Astrocyte (in vitro differentiated cells and primary cell): ENCODE measurements around the gene TSG101. TPM values are rescaled to one million over a fixed set of nuclear protein-coding genes. Genes with fewer than 3 reads are reported as not detected.

Source experiments
- DNase-seq: peaks from one replicate; pipeline ENCODE4 v3.0.0-alpha.2; 2010; ENCODE audit warnings: low read depth
- FAIRE-seq: peaks from 2 replicates; lab custom pipeline; 2011; peaks lifted over from hg19 to GRCh38; lab: Jason Lieb, UNC
- H2AFZ ChIP-seq: 2 replicates; pipeline ENCODE4 v1.6.0; 2012; ENCODE audit warnings: low read depth, low read length, inconsistent platforms
- H3K27ac ChIP-seq: 2 replicates; pipeline ENCODE4 v1.5.1; 2011; ENCODE audit warnings: low read depth, low read length, inconsistent platforms
- H3K27me3 ChIP-seq: 2 replicates; pipeline ENCODE4 v1.6.0; 2011; ENCODE audit warnings: low read length, inconsistent platforms; ENCODE audit not compliant: insufficient read depth
- H3K36me3 ChIP-seq: 2 replicates; pipeline ENCODE4 v1.5.1; 2011; ENCODE audit warnings: low read length, inconsistent platforms; ENCODE audit not compliant: insufficient read depth
- H3K4me1 ChIP-seq: 2 replicates; pipeline ENCODE4 v1.5.1; 2011; ENCODE audit warnings: low read length, inconsistent platforms; ENCODE audit not compliant: insufficient read depth
- H3K4me2 ChIP-seq: 2 replicates; pipeline ENCODE4 v1.6.0; 2012; ENCODE audit warnings: low read length, inconsistent platforms
- H3K4me3 ChIP-seq: 2 replicates; pipeline ENCODE4 v1.5.1; 2011; ENCODE audit warnings: low read depth, mild to moderate bottlenecking, low read length, inconsistent platforms; ENCODE audit not compliant: insufficient read depth
- H3K79me2 ChIP-seq: 2 replicates; pipeline ENCODE4 v1.6.0; 2012; ENCODE audit warnings: mild to moderate bottlenecking, low read length, inconsistent platforms; ENCODE audit not compliant: insufficient read depth
- H3K9ac ChIP-seq: 2 replicates; pipeline ENCODE4 v1.6.0; 2012; ENCODE audit warnings: mild to moderate bottlenecking, low read length, inconsistent platforms
- H3K9me3 ChIP-seq: 2 replicates; pipeline ENCODE4 v1.5.1; 2012; ENCODE audit warnings: low read depth, mild to moderate bottlenecking, low read length, inconsistent platforms; ENCODE audit not compliant: insufficient read depth
- H4K20me1 ChIP-seq: 2 replicates; pipeline ENCODE4 v1.6.0; 2012; ENCODE audit warnings: low read length, inconsistent platforms; ENCODE audit not compliant: insufficient read depth
- H3K27ac Mint-ChIP-seq: one replicate; pipeline ENCODE4 v1.8.0; 2021; ENCODE audit warnings: mild to moderate bottlenecking, mixed read lengths; ENCODE audit not compliant: unreplicated experiment
- H3K27me3 Mint-ChIP-seq: one replicate; pipeline ENCODE4 v1.8.0; 2021; ENCODE audit warnings: low read depth, mixed read lengths; ENCODE audit not compliant: unreplicated experiment
- H3K36me3 Mint-ChIP-seq: one replicate; pipeline ENCODE4 v1.8.0; 2021; ENCODE audit warnings: low read depth, mixed read lengths; ENCODE audit not compliant: unreplicated experiment
- H3K4me1 Mint-ChIP-seq: one replicate; pipeline ENCODE4 v1.8.0; 2021; ENCODE audit warnings: low read depth, mixed read lengths; ENCODE audit not compliant: unreplicated experiment
- H3K4me3 Mint-ChIP-seq: one replicate; pipeline ENCODE4 v1.8.0; 2021; ENCODE audit warnings: mild to moderate bottlenecking, moderate library complexity, mixed read lengths; ENCODE audit not compliant: unreplicated experiment
- H3K9me3 Mint-ChIP-seq: one replicate; pipeline ENCODE4 v1.8.0; 2021; ENCODE audit warnings: mild to moderate bottlenecking, mixed read lengths; ENCODE audit not compliant: unreplicated experiment
- CTCF ChIP-seq: IDR thresholded peaks from 2 replicates; pipeline ENCODE4 v1.5.1; 2011; ENCODE audit warnings: low read depth, mild to moderate bottlenecking, inconsistent platforms, low read length, moderate library complexity; ENCODE audit not compliant: insufficient read depth
- EZH2 ChIP-seq: IDR thresholded peaks from 2 replicates; pipeline ENCODE4 v1.6.1; 2012; ENCODE audit warnings: mild to moderate bottlenecking, low read length, inconsistent platforms; ENCODE audit not compliant: insufficient read depth
- total RNA-seq: library from RNA; stranded (reverse); gene quantifications from 2 replicates; pipeline ENCODE4 v1.2.1, GENCODE V29; 2021

Gene TSG101
- total RNA-seq, 1 donor from 2014 or later = 53.1 TPM

- H3K4me2 ChIP-seq = no peak overlapping the region
- FAIRE-seq (no peak), DNase-seq (no peak)
- H3K9ac ChIP-seq = no peak overlapping the region
- H3K27me3 ChIP-seq = no peaks in the 10 kb centered on the region
- no peaks in the 10 kb centered on the region for H3K9me3 ChIP-seq
- no peaks in the 10 kb centered on the region for H3K4me1 ChIP-seq
- Mint-ChIP-seq H3K36me3 (peaks cover 14% of the 10 kb centered on the region), H3K4me1 (peaks cover 3% of the 10 kb centered on the region), H3K9me3 (no peaks in the 10 kb centered on the region), H3K27me3 (no peaks in the 10 kb centered on the region), H3K4me3 (no peak overlapping the region), H3K27ac (no peak overlapping the region)
- no peaks in the 10 kb centered on the region for H3K79me2 ChIP-seq
- no peak overlapping the region for H3K4me3 ChIP-seq
- no peak overlapping the region for H3K27ac ChIP-seq
- H4K20me1 ChIP-seq = no peaks in the 10 kb centered on the region
- peaks cover 28% of the 10 kb centered on the region for H3K36me3 ChIP-seq
- TF ChIP-seq EZH2 (no peak), CTCF (no peak)
- H2AFZ ChIP-seq = no peak overlapping the region
Observed at GRCh38 chr11:18501629-18502028, 25.1 kb downstream of the TSG101 start.

DNA sequence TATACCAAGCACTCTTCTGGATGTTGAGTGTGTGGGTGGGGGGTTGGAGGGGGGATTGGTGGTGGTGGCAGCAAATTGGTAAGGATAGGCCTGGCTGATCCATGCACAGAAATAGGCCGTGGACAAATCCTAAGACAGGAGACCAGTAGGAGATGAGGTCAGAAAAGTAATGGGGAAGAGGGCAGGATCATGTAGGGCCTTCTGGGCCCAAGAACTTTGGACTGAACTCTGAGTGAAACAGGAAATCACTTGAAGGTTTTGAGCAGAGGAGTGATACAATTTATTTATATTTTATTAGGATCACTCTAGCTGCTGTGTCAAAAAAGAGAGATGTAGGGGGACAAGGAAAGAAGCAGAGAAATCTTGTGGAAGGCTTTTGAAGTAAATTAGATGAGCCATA, 28.7 kb downstream of the TSG101 start:
- FAIRE-seq = no peak
- Histone ChIP-seq H3K79me2 (no peaks in the 10 kb centered on the region), H3K4me2 (no peak overlapping the region), H3K4me1 (no peaks in the 10 kb centered on the region), H3K9ac (no peak overlapping the region), H4K20me1 (peaks cover 4% of the 10 kb centered on the region), H3K27ac (no peak overlapping the region), H3K27me3 (no peaks in the 10 kb centered on the region), H3K36me3 (peaks cover 25% of the 10 kb centered on the region), H2AFZ (no peak overlapping the region), H3K4me3 (no peak overlapping the region), H3K9me3 (no peaks in the 10 kb centered on the region)
- H3K27ac Mint-ChIP-seq = no peak overlapping the region
- no peaks in the 10 kb centered on the region for H3K27me3 Mint-ChIP-seq
- H3K9me3 Mint-ChIP-seq = no peaks in the 10 kb centered on the region
- peaks cover 7% of the 10 kb centered on the region for H3K4me1 Mint-ChIP-seq
- no peak overlapping the region for H3K4me3 Mint-ChIP-seq
- no peak for DNase-seq
- TF ChIP-seq CTCF (no peak), EZH2 (no peak)
- peaks cover 14% of the 10 kb centered on the region for H3K36me3 Mint-ChIP-seq

- no peak overlapping the region for H3K4me2 ChIP-seq
- Mint-ChIP-seq H3K27ac (no peak overlapping the region), H3K36me3 (peaks cover 16% of the 10 kb centered on the region), H3K9me3 (no peaks in the 10 kb centered on the region), H3K27me3 (no peaks in the 10 kb centered on the region), H3K4me3 (no peak overlapping the region), H3K4me1 (peaks cover 7% of the 10 kb centered on the region)
- no peaks in the 10 kb centered on the region for H3K27me3 ChIP-seq
- H3K4me3 ChIP-seq = no peak overlapping the region
- H2AFZ ChIP-seq = no peak overlapping the region
- TF ChIP-seq EZH2 (no peak), CTCF (no peak)
- no peak overlapping the region for H3K9ac ChIP-seq
- H3K4me1 ChIP-seq = no peaks in the 10 kb centered on the region
- H3K36me3 ChIP-seq = peaks cover 15% of the 10 kb centered on the region
- DNase-seq (no peak), FAIRE-seq (no peak)
- peaks cover 4% of the 10 kb centered on the region for H4K20me1 ChIP-seq
- no peaks in the 10 kb centered on the region for H3K9me3 ChIP-seq
- no peaks in the 10 kb centered on the region for H3K79me2 ChIP-seq
- no peak overlapping the region for H3K27ac ChIP-seq
Observed at GRCh38 chr11:18495703-18496102, 31.0 kb downstream of the TSG101 start.
